GM18508 (cell line): ENCODE data around the gene SPSB1.

Source experiments
- ATAC-seq: cut with Tn5 transposase; IDR thresholded peaks from one replicate; pipeline ENCODE4 v1.9.1; 2021; ENCODE audit warnings: moderate number of reproducible peaks; ENCODE audit not compliant: insufficient read depth, unreplicated experiment

SPSB1 gene

GRCh38 chr1:9278585-9279153 lies 14.0 kb upstream of the SPSB1 start:
- no peak for ATAC-seq

GRCh38 chr1:9279172-9279840 lies 13.4 kb upstream of the SPSB1 start:
- no peak for ATAC-seq

DNA sequence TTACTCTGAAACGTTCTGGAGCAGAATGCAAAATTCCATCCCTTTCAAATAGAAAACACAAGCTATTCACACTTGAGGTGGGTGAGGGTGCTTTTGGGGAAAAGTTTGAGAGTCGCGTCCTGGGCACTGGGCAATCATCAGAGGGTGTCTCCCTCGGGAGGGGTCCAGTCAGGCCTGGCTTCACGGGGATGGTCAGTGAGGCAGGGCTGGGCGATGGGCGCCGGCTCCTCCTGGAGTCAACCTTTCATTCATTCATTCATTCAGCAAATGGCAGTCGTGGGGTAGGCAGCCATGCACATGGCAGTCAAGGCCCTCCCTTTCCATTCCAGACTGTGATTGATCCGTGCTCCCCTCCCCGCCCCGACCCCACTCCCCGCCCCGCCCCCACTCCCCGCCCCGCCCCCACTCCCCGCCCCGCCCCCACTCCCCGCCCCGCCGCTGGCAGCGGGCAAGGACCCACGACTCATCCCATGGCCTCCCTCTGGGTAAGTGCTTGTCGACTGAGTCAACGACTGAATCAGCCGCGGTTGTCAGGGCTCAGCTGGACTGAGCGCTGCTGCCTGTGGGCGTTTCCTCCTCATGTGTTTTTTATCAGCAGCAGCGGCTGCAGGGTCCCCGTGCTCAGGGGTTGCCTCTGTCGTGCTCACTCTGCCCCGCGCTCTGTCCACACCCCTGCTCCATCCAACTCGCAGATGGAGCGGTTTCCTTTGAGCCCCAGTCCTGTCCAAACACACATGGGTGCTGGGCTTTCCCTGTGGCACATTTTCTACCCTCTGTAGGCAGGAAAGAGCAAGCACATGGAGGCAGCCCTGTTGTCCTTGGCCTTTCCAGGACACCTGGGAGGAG lies 12.5 kb upstream of the SPSB1 start:
- ATAC-seq, result no peak

GRCh38 chr1:9281071-9281827 lies 11.4 kb upstream of the SPSB1 start:
- no peak for ATAC-seq

- ATAC-seq, result no peak
These were observed 10.6 kb upstream of the SPSB1 start for GRCh38 chr1:9281908-9282695.

DNA sequence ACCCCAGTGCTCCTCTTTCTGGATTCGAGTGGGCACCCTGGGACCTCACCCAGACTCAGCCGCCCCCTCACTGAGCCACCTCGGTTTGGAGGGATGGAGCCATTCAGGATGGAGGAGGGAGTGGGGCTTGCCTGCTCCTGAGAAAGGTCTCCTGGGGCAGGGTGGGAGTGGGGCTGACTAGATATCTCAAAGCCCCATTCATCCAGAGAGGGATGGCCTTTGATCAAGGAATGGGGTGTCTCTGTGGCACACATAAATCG lies 10.1 kb upstream of the SPSB1 start:
- no peak for ATAC-seq

GRCh38 chr1:9284061-9284460 lies 8.6 kb upstream of the SPSB1 start:
- no peak for ATAC-seq

DNA sequence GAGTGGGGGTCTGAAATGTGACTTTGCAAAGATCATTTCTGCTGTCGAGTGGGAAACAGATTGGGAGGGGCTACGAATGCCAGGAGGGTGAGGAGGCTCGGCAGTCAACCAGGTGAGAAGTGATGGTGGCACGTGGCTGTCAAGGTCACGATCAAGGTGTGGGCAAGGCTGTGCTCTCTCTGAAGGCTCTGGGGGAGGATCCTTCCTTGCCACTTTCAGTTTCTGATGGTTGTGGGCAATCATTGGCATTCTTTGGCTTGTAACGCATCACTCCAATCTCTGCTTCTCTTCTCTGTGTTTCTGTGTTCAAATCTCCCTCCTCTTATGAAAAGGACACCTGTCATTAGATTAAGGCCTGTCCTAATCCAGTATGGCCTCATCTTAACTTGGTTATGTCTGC lies 6.1 kb upstream of the SPSB1 start:
- no peak for ATAC-seq

DNA sequence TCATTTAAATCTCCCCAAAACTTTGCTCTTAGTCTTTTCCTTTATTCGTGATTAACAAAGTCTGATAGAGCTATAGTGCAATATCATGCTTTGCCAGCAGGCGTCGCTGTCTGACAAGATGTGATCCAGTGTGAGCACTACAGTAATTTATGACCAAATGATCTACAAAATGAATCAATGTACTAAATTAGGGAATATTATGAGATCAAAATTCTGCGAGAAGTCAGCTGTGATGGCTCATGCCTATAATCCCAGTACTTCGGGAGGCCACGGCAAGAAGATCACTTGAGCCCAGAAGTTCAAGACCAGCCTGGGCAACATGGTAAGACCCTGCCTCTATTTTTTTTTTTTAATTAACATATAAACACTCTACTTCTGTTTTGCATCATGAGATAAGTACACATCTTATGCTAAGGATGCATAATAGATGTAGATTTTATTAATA lies 3.6 kb upstream of the SPSB1 start:
- no peak for ATAC-seq

- ATAC-seq, result no peak
These were observed 2.8 kb upstream of the SPSB1 start for GRCh38 chr1:9289711-9290485.

DNA sequence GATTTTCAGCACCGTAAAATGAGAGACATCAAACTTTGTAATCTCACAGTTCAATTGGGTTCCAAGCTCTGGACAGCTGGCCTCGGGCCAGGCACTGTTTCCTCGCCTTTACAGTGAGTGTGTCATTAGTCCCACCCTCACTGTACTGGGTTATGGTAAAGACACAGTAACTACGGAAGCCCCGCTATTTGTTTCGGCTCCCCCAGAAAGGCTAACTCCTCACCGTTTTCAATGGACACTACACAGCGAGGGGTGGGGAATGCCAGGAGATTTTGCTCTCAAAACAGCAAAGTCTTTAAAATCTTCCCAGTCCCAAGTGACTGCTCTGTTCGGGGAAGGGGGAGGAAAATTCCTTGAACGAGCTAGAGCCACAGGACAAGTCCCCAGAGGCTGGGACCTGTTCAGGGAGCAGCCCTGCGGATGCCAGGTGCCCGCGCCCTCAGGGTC lies 757 bp upstream of the SPSB1 start:
- no peak for ATAC-seq

- ATAC-seq, result no peak
These were observed 493 bp downstream of the SPSB1 start for GRCh38 chr1:9293241-9293532.

- ATAC-seq, result no peak
These were observed 1.1 kb downstream of the SPSB1 start for GRCh38 chr1:9293533-9294404.

- no peak for ATAC-seq
These were observed 1.7 kb downstream of the SPSB1 start for GRCh38 chr1:9294405-9294773.

GRCh38 chr1:9294910-9295636 lies 2.4 kb downstream of the SPSB1 start:
- no peak for ATAC-seq

- ATAC-seq, result no peak
These were observed 3.2 kb downstream of the SPSB1 start for GRCh38 chr1:9295884-9296283.

GRCh38 chr1:9296850-9297249 lies 4.2 kb downstream of the SPSB1 start:
- no peak for ATAC-seq

- no peak for ATAC-seq
These were observed 5.1 kb downstream of the SPSB1 start for GRCh38 chr1:9297831-9298230.
